Measurements from ENCODE around the gene H2BK1. TPM values are rescaled to one million over a fixed set of nuclear protein-coding genes. Genes with fewer than 3 reads are reported as not detected.

The H2BK1 gene
- total RNA-seq, 1 experiment from 2014 or later, result 0.69 TPM

DNA sequence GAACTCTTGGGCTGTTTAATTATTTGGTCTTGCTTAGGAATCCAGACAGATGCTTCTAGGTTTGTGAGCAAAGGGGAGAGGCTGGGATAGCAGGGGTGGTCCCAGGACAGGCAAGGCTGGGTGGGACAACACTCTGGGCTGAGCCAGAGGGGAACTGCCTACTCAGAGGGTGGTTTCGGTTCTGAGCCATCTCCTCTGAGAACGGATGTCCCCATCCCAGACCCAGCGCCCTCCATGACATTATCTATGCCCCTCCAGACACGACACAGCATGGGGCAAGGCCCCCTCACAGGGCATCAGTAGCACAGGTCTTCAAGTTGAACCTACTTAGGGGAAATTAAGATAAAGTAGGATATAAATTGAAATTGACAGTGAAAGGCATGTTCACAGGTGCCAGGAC lies 30.3 kb downstream of the H2BK1 start:
- ATAC-seq, result no peak
- ChIA-PET CTCF (no interaction called here), POLR2A (no interaction called here), RAD21 (ENCODE audit: low non-redundant PET in 1 of 2, low total read pairs in 2 of 2, uncharacterized antibody in 2 of 2, unreplicated experiment in 2 of 2) (no interaction called here)
- no peaks in the 10 kb centered on the region for H3K4me1 ChIP-seq (ENCODE audit: control insufficient read depth in 1 of 2, insufficient read depth in 2 of 2, low read length in 2 of 2)
- no peaks in the 10 kb centered on the region for H3K79me2 ChIP-seq (ENCODE audit: insufficient read depth, low read length)
- intact Hi-C loops (cut with micrococcal nuclease), result no loop called here
- H3K9ac ChIP-seq (ENCODE audit: low read length), result no peak overlapping the region
- DNase-seq (ENCODE audit: low read depth, low spot score), result no peak
- no peaks in the 10 kb centered on the region for H3K27me3 ChIP-seq (ENCODE audit: insufficient read depth, low read length)
- no peaks in the 10 kb centered on the region for H3K36me3 ChIP-seq (ENCODE audit: control insufficient read depth in 1 of 2, insufficient read depth in 2 of 2, low read length in 2 of 2)
- H3K9me2 ChIP-seq (ENCODE audit: insufficient read depth), result no peaks in the 10 kb centered on the region
- no peak overlapping the region for H3K4me3 ChIP-seq (replicated peaks in 1 of 2; ENCODE audit: low read depth in 1 of 2, low read length in 2 of 2)
- no peak overlapping the region for H3K4me2 ChIP-seq (ENCODE audit: low read length)
- no peak for TF ChIP-seq EZH2phosphoT487 (IDR thresholded peaks at IDR 0.05; ENCODE audit: borderline replicate concordance)
- no peak for TF ChIP-seq POLR2A (IDR thresholded peaks at IDR 0.05; ENCODE audit: borderline replicate concordance, extremely low read depth, insufficient read depth, insufficient read length)
- no peak for TF ChIP-seq CEBPB (IDR thresholded peaks at IDR 0.05; ENCODE audit: low read depth)
- TF ChIP-seq POLR2AphosphoS5 (IDR thresholded peaks at IDR 0.05; ENCODE audit: low read depth, low read length), result no peak
- no peak for TF ChIP-seq RAD21 (IDR thresholded peaks at IDR 0.05; ENCODE audit: low read depth)
- TF ChIP-seq, protein P1, sequence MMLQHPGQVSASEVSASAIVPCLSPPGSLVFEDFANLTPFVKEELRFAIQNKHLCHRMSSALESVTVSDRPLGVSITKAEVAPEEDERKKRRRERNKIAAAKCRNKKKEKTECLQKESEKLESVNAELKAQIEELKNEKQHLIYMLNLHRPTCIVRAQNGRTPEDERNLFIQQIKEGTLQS (IDR thresholded peaks at IDR 0.05), result no peak
- TF ChIP-seq CBX3 (IDR thresholded peaks at IDR 0.05; ENCODE audit: low read depth), result no peak
- no TSS peak for BruUV-seq (replicated peaks)
- H4K20me1 ChIP-seq (ENCODE audit: insufficient read depth), result no peaks in the 10 kb centered on the region
- H2AFZ ChIP-seq (ENCODE audit: low read depth, low read length, poor library complexity, severe bottlenecking), result no peak overlapping the region
- no peaks in the 10 kb centered on the region for H3K9me3 ChIP-seq (ENCODE audit: control insufficient read depth in 1 of 2, insufficient read depth in 1 of 2, low read depth in 1 of 2, low read length in 2 of 2)
- H3K27ac ChIP-seq (ENCODE audit: low read depth, low read length), result no peak overlapping the region

DNA sequence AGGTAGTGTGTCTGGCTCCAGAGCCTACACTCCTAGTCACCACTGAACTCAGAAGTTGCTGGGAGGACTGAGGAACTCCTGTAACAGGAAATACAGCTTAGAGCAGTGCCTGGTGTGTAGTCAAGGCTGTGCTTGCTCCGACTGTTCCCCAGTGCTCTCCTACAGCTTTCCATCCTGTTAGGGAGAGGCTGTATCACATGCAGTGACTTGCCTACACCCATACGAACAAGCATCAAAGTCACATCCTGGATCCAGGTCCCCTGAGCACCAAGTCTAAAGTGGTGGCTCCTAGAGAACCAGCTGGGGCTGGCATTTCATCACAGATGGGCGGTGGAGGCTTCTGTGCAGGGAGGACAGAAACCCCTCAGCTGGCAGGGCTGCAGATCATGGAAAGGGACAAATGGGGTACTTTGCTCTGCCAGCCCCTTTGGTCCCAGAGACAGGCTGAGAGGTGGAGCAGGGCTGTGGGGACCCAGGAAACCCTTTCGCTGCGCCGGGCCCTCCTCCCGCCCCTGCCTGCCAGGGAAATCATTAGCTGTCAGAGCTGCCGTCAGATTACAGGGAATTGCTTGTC lies 30.9 kb downstream of the H2BK1 start:
- Histone ChIP-seq H3K27ac (ENCODE audit: low read depth, low read length) (no peak overlapping the region), H3K4me1 (ENCODE audit: control insufficient read depth in 1 of 2, insufficient read depth in 2 of 2, low read length in 2 of 2) (no peaks in the 10 kb centered on the region), H4K20me1 (ENCODE audit: insufficient read depth) (no peaks in the 10 kb centered on the region), H3K27me3 (ENCODE audit: insufficient read depth, low read length) (no peaks in the 10 kb centered on the region), H3K79me2 (ENCODE audit: insufficient read depth, low read length) (no peaks in the 10 kb centered on the region), H3K4me2 (ENCODE audit: low read length) (no peak overlapping the region), H3K36me3 (ENCODE audit: control insufficient read depth in 1 of 2, insufficient read depth in 2 of 2, low read length in 2 of 2) (no peaks in the 10 kb centered on the region), H3K9me3 (ENCODE audit: control insufficient read depth in 1 of 2, insufficient read depth in 1 of 2, low read depth in 1 of 2, low read length in 2 of 2) (no peaks in the 10 kb centered on the region), H3K9me2 (ENCODE audit: insufficient read depth) (no peaks in the 10 kb centered on the region), H3K4me3 (replicated peaks in 1 of 2; ENCODE audit: low read depth in 1 of 2, low read length in 2 of 2) (no peak overlapping the region), H3K9ac (ENCODE audit: low read length) (no peak overlapping the region), H2AFZ (ENCODE audit: low read depth, low read length, poor library complexity, severe bottlenecking) (no peak overlapping the region)
- BruUV-seq (replicated peaks), result no TSS peak
- no peak for TF ChIP-seq SP1 (IDR thresholded peaks at IDR 0.05; ENCODE audit: low read depth)
- TF ChIP-seq FOSL1 (IDR thresholded peaks at IDR 0.05; ENCODE audit: low read depth), result no peak
- TF ChIP-seq RAD21 (IDR thresholded peaks at IDR 0.05; ENCODE audit: low read depth), result no peak
- TF ChIP-seq, protein P1 (IDR thresholded peaks at IDR 0.05), result no peak
- no peak for TF ChIP-seq YY1 (IDR thresholded peaks at IDR 0.05; ENCODE audit: extremely low read depth, insufficient replicate concordance, low read depth, low read length)
- TF ChIP-seq, protein P2, sequence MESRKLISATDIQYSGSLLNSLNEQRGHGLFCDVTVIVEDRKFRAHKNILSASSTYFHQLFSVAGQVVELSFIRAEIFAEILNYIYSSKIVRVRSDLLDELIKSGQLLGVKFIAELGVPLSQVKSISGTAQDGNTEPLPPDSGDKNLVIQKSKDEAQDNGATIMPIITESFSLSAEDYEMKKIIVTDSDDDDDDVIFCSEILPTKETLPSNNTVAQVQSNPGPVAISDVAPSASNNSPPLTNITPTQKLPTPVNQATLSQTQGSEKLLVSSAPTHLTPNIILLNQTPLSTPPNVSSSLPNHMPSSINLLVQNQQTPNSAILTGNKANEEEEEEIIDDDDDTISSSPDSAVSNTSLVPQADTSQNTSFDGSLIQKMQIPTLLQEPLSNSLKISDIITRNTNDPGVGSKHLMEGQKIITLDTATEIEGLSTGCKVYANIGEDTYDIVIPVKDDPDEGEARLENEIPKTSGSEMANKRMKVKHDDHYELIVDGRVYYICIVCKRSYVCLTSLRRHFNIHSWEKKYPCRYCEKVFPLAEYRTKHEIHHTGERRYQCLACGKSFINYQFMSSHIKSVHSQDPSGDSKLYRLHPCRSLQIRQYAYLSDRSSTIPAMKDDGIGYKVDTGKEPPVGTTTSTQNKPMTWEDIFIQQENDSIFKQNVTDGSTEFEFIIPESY (IDR thresholded peaks at IDR 0.05; ENCODE audit: extremely low read depth, insufficient replicate concordance, low read length), result no peak
- no peak for TF ChIP-seq POLR2AphosphoS5 (IDR thresholded peaks at IDR 0.05; ENCODE audit: low read depth, low read length)
- no peak for TF ChIP-seq SIN3A (IDR thresholded peaks at IDR 0.05; ENCODE audit: low read depth)
- no peak for TF ChIP-seq SRF (IDR thresholded peaks at IDR 0.05; ENCODE audit: low read depth)
- TF ChIP-seq ELF1 (IDR thresholded peaks at IDR 0.05; ENCODE audit: borderline replicate concordance, low read depth), result no peak
- no peak for TF ChIP-seq TCF7L2 (IDR thresholded peaks at IDR 0.05; ENCODE audit: borderline replicate concordance, extremely low read depth, insufficient read depth, insufficient read length)
- POLR2A ChIA-PET, result no interaction called here
- RAD21 ChIA-PET (ENCODE audit: low non-redundant PET in 1 of 2, low total read pairs in 2 of 2, uncharacterized antibody in 2 of 2, unreplicated experiment in 2 of 2), result no interaction called here
- ATAC-seq (no peak), DNase-seq (ENCODE audit: low read depth, low spot score) (no peak)
- intact Hi-C loops (cut with micrococcal nuclease), result no loop called here
- CTCF ChIA-PET, result interaction anchor here (1.0 kb wide), 1 partner anchor 15 kb away, joined by 3 read pairs; no protein-coding TSS in a partner anchor

All from HCT116 (cell line).